OCI-LY3 (cell line): ENCODE results near the gene PCED1B.

ENCODE experiments used
- H2AFZ ChIP-seq: fragments of 200-600, 300-600 bp; shearing (Covaris generic); 2 replicates; pipeline ENCODE4 v1.6.0; 2014; ENCODE audit warnings: antibody characterized with exemption, low read depth, low read length
- H3K27ac ChIP-seq: fragments of 200-600, 300-600 bp; sonication (generic); 2 replicates; pipeline ENCODE4 v1.5.1; 2014; ENCODE audit warnings: mild to moderate bottlenecking, low read length, moderate library complexity, mixed read lengths
- H3K27me3 ChIP-seq: fragments of 200-600, 300-600 bp; sonication (generic); 2 replicates; pipeline ENCODE4 v1.6.1; 2014; ENCODE audit warnings: low read depth, low read length, mixed read lengths
- H3K36me3 ChIP-seq: fragments of 200-600, 300-600 bp; sonication (generic); replicated peaks from 2 replicates; pipeline ENCODE3; 2014; ENCODE audit warnings: low read depth, low read length, mixed read lengths
- H3K4me1 ChIP-seq: fragments of 300-600, 200-600 bp; sonication (generic); 2 replicates; pipeline ENCODE4 v1.6.1; 2014; ENCODE audit warnings: low read length, mixed read lengths
- H3K4me2 ChIP-seq: fragments of 200-600, 300-600 bp; sonication (generic); 2 replicates; pipeline ENCODE4 v1.6.1; 2014; ENCODE audit warnings: low read length, mixed read lengths
- H3K4me3 ChIP-seq: fragments of 300-600, 200-600 bp; sonication (generic); 2 replicates; pipeline ENCODE4 v1.5.1; 2014; ENCODE audit warnings: antibody characterized with exemption, mild to moderate bottlenecking, low read length, moderate library complexity
- H3K79me2 ChIP-seq: fragments of 300-600, 200-600 bp; shearing (Covaris generic); 2 replicates; pipeline ENCODE4 v1.6.1; 2014; ENCODE audit warnings: mild to moderate bottlenecking, low read length, mixed read lengths
- H3K9ac ChIP-seq: fragments of 300-600, 200-600 bp; shearing (Covaris generic); 2 replicates; pipeline ENCODE4 v1.6.0; 2014; ENCODE audit warnings: mild to moderate bottlenecking, low read length, moderate library complexity
- H3K9me3 ChIP-seq: fragments of 200-600, 300-600 bp; shearing (Covaris generic); 2 replicates; pipeline ENCODE4 v1.6.1; 2014; ENCODE audit warnings: low read length, mixed read lengths; ENCODE audit not compliant: insufficient read depth
- H4K20me1 ChIP-seq: fragments of 200-600, 300-600 bp; sonication (generic); 2 replicates; pipeline ENCODE4 v1.6.1; 2016; ENCODE audit warnings: low read length, mixed read lengths; ENCODE audit not compliant: insufficient read depth
- CTCF ChIP-seq: fragments of 200-600, 300-600 bp; sonication (generic); IDR thresholded peaks from 2 replicates; pipeline ENCODE4 v1.5.1; 2014; ENCODE audit warnings: antibody characterized with exemption, low read length, low read depth
- EZH2phosphoT487 ChIP-seq: fragments of 200-600 bp; shearing (Covaris generic); IDR thresholded peaks from 2 replicates; pipeline ENCODE4 v1.6.1; 2018; ENCODE audit warnings: antibody characterized with exemption, mixed run types, low read depth

Gene PCED1B

DNA sequence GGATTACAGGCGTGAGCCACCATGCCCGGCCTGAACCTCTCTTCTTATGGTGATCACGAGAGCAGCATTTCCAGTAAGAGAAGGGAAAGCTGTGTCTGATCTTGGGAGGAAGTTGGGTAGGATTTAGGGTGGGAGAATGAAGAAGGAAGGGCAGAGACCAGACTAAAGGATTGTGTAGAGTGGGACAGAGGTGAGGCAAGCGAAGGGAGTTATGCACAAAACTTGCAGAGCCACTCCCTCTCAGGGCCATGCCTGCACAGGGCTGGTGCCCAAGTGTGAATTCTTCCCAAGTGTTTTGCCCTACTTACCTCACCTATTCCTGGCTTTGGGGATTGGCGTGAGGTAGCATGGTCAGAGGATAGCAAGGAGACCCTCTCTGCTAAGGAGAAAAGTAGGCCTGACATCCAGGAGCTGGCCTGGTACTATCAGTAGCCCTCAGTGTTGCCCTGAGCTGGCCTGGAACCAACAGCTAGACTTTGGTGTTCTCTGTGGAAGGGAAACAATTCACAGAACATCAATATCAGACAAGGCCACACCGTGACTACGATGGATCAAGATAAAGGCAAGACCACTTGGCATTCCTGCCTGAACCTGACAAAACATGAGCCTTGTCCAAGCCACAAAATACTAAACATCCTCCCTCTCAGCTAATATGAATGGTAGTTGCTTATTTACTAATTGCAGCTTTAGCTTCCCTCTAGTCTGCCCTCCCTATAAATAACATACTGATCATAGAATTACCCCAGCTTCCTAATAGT lies 201.3 kb downstream of the PCED1B start:
- Histone ChIP-seq H3K27me3 (no peaks in the 10 kb centered on the region), H3K4me2 (no peak overlapping the region), H3K4me3 (no peak overlapping the region), H3K4me1 (peaks cover 33% of the 10 kb centered on the region), H3K9me3 (no peaks in the 10 kb centered on the region), H3K9ac (no peak overlapping the region), H2AFZ (no peak overlapping the region), H3K36me3 (no peaks in the 10 kb centered on the region), H3K27ac (no peak overlapping the region), H3K79me2 (no peaks in the 10 kb centered on the region), H4K20me1 (no peaks in the 10 kb centered on the region)
- TF ChIP-seq EZH2phosphoT487: no peak
- TF ChIP-seq CTCF: no peak

GRCh38 chr12:47281667-47282171 lies 202.3 kb downstream of the PCED1B start:
- H3K4me1 ChIP-seq: peaks cover 31% of the 10 kb centered on the region
- H3K27ac ChIP-seq: 0 out of 2 replicates have a peak overlapping the region, but pooled peaks have one; percentile 17
- H3K36me3 ChIP-seq: no peaks in the 10 kb centered on the region
- no peak for TF ChIP-seq EZH2phosphoT487
- TF ChIP-seq CTCF: no peak
- no peaks in the 10 kb centered on the region for H3K9me3 ChIP-seq
- no peaks in the 10 kb centered on the region for H3K79me2 ChIP-seq
- H3K4me2 ChIP-seq: peak overlapping the region; percentile 29; the same call in 1 of the 2 replicates
- H3K27me3 ChIP-seq: no peaks in the 10 kb centered on the region
- H2AFZ ChIP-seq: peak overlapping the region; percentile 58
- no peaks in the 10 kb centered on the region for H4K20me1 ChIP-seq
- no peak overlapping the region for H3K4me3 ChIP-seq
- H3K9ac ChIP-seq: no peak overlapping the region

DNA sequence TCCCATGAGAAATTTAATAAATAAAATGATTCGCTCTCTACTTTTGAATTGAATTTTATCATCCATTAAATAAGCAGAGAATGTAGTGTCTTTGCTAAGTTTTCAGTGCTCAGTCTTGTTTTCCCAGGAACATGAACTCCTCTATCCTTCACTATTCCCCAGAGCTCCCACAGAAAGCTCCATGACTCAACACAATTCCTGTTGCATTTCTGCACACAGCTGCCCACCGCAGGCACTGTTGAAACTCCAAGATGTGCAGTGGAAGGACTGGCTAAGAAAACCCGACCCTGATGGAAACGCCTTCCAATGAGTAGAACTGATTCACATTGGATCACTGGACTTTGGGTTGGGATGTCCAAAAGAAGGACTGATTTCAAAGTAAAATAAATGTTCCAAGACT lies 202.8 kb downstream of the PCED1B start:
- H3K27ac ChIP-seq: no peak overlapping the region

More for the DNA sequence above, 202.8 kb downstream of the PCED1B start:
- no peak for TF ChIP-seq EZH2phosphoT487
- no peak for TF ChIP-seq CTCF
- Histone ChIP-seq H3K27me3 (no peaks in the 10 kb centered on the region), H3K4me1 (peaks cover 26% of the 10 kb centered on the region), H3K36me3 (no peaks in the 10 kb centered on the region), H3K79me2 (no peaks in the 10 kb centered on the region), H3K4me3 (no peak overlapping the region), H3K9ac (no peak overlapping the region), H4K20me1 (no peaks in the 10 kb centered on the region), H3K4me2 (peak overlapping the region; percentile 29; the same call in 1 of the 2 replicates), H3K9me3 (no peaks in the 10 kb centered on the region), H2AFZ (0 out of 2 replicates have a peak overlapping the region, but pooled peaks have one; percentile 36)
